Stimulated activated naive CD8-positive, alpha-beta T cell treated with anti-CD3 and anti-CD28 coated beads, Interleukin-15, Interleukin-2, amounts not matched to agents 100 ng/mL and 50 ng/mL, for 24 hours (primary cell): ENCODE measurements around the gene SSBP3.

Experiments
- H3K27ac Mint-ChIP-seq: one replicate; pipeline ENCODE4 v1.8.0; 2021; ENCODE audit warnings: mild to moderate bottlenecking, mixed read lengths
- H3K27me3 Mint-ChIP-seq: one replicate; pipeline ENCODE4 v1.8.0; 2021; ENCODE audit warnings: mixed read lengths
- H3K36me3 Mint-ChIP-seq: one replicate; pipeline ENCODE4 v1.8.0; 2021; ENCODE audit warnings: low read depth, mixed read lengths
- H3K4me1 Mint-ChIP-seq: one replicate; pipeline ENCODE4 v1.8.0; 2021; ENCODE audit warnings: low read depth, mixed read lengths
- H3K4me3 Mint-ChIP-seq: one replicate; pipeline ENCODE4 v1.8.0; 2021; ENCODE audit warnings: mild to moderate bottlenecking, mixed read lengths
- H3K9me3 Mint-ChIP-seq: one replicate; pipeline ENCODE4 v1.8.0; 2021; ENCODE audit warnings: mixed read lengths

SSBP3 gene

DNA sequence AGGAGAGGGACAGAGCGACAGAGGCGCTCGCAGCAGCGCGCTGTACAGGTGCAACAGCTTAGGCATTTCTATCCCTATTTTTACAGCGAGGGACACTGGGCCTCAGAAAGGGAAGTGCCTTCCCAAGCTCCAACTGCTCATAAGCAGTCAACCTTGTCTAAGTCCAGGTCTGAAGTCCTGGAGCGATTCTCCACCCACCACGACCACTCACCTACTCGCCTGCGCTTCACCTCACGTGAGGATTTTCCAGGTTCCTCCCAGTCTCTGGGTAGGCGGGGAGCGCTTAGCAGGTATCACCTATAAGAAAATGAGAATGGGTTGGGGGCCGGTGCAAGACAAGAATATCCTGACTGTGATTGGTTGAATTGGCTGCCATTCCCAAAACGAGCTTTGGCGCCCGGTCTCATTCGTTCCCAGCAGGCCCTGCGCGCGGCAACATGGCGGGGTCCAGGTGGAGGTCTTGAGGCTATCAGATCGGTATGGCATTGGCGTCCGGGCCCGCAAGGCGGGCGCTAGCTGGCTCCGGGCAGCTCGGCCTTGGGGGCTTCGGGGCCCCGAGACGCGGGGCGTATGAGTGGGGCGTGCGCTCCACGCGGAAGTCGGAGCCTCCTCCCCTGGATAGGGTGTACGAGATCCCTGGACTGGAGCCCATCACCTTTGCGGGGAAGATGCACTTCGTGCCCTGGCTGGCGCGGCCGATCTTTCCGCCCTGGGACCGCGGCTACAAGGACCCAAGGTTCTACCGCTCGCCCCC is 206.3 kb downstream of the SSBP3 start, which contains the start of the genes CYB5RL and MRPL37:
TSS of gene CYB5RL (minus strand) at position 266 of the 754 bp plus-strand sequence. CDS start 4,414 bp downstream, outside the sequence.
TSS of gene MRPL37 (plus strand) at position 403 of the 754 bp plus-strand sequence. CDS start at position 480, 77 bp downstream.
- Mint-ChIP-seq H3K4me3 (peak within 1 kb of the TSS; percentile 94), H3K36me3 (peaks cover 41% of the 10 kb centered on the region), H3K9me3 (no peaks in the 10 kb centered on the region), H3K27me3 (no peaks in the 10 kb centered on the region), H3K4me1 (peaks cover 33% of the 10 kb centered on the region), H3K27ac (peak within 1 kb of the TSS; percentile 87)

DNA sequence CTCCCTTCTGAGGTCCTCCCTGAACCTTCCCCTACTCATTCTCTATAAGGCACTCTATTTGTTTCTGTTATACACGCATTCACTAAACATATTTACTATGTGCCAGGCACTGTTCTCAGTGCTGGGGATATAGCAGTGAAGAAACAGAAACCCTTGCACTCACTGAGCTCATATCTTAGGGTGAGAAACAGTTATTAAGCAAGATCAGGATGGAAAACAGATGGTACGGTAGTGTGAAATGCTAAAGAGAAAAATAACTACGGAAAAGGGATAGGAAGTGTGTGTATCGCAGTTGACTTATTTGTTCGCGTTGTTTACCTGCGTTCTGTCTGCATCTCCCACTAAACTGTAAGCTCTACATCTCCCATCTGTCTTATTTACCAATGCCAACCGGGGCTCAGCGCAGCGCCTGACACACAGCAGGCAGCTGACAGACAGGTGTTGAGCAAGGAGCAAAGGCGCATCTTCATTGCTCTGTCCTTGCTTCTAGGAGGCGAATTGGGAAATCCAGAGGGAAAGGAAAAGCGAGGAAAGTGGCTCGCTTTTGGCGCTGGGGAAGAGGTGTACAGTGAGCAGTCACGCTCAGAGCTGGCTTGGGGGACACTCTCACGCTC is 206.9 kb downstream of the SSBP3 start:
- Mint-ChIP-seq H3K4me3 (peak overlapping the region; percentile 94), H3K27ac (peak overlapping the region; percentile 87), H3K36me3 (peaks cover 43% of the 10 kb centered on the region), H3K4me1 (peaks cover 33% of the 10 kb centered on the region), H3K9me3 (no peaks in the 10 kb centered on the region), H3K27me3 (no peaks in the 10 kb centered on the region)

DNA sequence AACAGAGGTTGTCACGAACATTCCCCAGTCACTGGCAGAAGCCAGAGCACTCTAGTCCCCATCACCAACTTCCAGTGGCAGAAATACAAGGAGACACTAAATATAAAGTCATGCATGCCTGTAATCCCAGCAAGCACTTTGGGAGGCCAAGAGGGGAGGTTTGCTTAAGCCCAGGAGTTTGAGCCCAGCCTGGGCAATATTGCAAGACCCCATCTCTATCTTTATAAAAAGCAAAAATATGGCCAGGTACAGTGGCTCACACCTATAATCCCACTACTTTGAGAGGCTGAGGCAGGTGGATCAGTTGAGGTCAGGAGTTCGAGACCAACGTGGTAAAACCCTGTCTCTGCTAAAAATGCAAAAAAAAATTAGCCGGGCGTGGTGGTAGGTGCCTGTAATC is 212.7 kb downstream of the SSBP3 start:
- Mint-ChIP-seq H3K27ac (no peak overlapping the region), H3K27me3 (no peaks in the 10 kb centered on the region), H3K4me3 (no peak overlapping the region), H3K36me3 (peaks cover 29% of the 10 kb centered on the region), H3K9me3 (no peaks in the 10 kb centered on the region), H3K4me1 (no peaks in the 10 kb centered on the region)

DNA sequence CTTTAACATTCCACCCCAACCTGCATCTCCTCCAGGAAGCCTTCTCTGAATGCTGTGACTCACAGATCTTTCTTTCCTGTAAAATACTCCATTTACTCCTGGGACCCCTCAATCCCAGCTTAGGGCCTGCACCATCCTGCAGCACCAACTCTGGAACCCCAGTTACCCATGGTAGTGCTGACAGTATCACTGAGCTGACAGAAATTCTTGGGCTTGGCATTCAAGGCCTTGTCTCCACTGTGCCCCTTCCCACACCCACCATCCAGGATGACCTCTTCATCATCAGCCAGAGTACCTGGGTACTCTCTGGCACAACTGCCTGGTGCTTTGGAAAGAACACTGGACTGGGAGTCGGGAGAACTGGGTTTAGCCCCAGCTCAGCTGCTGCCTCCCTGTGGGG is 214.7 kb downstream of the SSBP3 start:
- H3K36me3 Mint-ChIP-seq = peaks cover 44% of the 10 kb centered on the region
- no peak overlapping the region for H3K27ac Mint-ChIP-seq
- H3K4me1 Mint-ChIP-seq = no peaks in the 10 kb centered on the region
- H3K4me3 Mint-ChIP-seq = no peak overlapping the region
- no peaks in the 10 kb centered on the region for H3K9me3 Mint-ChIP-seq
- H3K27me3 Mint-ChIP-seq = no peaks in the 10 kb centered on the region

DNA sequence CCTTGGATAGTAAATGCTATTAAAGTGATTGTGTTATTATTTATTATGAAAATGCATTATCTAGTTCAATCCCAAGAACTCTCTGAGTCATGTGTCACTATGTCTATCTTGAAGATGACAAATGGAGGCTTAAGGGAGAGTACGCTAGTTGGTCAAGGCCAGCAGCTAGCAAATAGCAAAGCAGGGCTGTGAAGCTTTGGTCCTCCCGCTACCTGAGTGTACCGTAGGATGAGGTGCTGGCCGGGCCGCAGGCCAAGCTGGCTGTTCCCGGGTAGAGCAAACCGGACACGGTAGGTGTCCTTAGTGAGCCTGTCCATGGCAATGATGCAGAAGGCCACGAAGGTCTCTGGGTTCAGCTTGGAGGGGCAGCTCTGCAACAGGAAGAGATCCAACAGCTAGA is 215.7 kb downstream of the SSBP3 start:
- Mint-ChIP-seq H3K27ac (no peak overlapping the region), H3K4me3 (no peak overlapping the region), H3K27me3 (no peaks in the 10 kb centered on the region), H3K9me3 (no peaks in the 10 kb centered on the region), H3K4me1 (no peaks in the 10 kb centered on the region), H3K36me3 (peaks cover 48% of the 10 kb centered on the region)

DNA sequence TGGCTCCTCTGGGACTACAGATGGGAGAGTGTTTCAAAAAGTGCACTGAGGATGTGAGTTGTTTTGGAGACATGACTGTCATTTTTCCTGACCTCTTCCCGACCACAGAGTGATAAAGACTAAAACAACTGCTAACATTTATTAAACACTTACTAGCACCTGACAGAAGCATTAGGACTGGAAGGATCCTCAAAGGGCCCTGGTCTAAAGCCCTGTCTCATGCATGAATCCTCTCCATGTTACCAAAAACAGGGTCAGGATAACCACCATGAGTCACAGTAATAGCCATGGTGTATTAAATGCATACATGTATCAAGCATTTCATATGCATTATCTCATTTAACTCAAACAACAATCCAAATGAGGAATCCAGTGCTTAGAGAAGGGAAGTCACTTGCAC is 217.9 kb downstream of the SSBP3 start:
- Mint-ChIP-seq H3K4me3 (no peak overlapping the region), H3K4me1 (no peaks in the 10 kb centered on the region), H3K27ac (no peak overlapping the region), H3K27me3 (no peaks in the 10 kb centered on the region), H3K36me3 (peaks cover 40% of the 10 kb centered on the region), H3K9me3 (no peaks in the 10 kb centered on the region)

DNA sequence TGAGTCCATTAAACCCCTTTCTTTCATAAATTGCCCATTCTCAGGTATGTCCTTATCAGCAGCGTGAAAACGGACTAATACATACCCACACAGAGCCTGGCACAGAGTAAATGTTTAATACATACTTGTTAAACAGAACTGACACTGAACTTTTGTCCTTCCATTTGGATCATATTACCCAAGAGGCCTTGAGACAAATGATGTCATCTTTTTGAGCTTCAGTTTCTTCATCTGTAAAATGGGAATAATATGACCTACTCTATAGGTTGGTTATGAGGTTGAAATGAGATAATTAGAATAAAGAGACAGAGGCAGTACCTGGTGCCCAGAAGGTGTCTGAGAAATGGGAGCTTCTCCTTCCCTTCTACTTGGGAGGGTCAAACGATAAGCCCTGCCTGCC is 220.1 kb downstream of the SSBP3 start:
- Mint-ChIP-seq H3K36me3 (peaks cover 37% of the 10 kb centered on the region), H3K9me3 (no peaks in the 10 kb centered on the region), H3K27me3 (no peaks in the 10 kb centered on the region), H3K27ac (no peak overlapping the region), H3K4me3 (no peak overlapping the region), H3K4me1 (no peaks in the 10 kb centered on the region)

DNA sequence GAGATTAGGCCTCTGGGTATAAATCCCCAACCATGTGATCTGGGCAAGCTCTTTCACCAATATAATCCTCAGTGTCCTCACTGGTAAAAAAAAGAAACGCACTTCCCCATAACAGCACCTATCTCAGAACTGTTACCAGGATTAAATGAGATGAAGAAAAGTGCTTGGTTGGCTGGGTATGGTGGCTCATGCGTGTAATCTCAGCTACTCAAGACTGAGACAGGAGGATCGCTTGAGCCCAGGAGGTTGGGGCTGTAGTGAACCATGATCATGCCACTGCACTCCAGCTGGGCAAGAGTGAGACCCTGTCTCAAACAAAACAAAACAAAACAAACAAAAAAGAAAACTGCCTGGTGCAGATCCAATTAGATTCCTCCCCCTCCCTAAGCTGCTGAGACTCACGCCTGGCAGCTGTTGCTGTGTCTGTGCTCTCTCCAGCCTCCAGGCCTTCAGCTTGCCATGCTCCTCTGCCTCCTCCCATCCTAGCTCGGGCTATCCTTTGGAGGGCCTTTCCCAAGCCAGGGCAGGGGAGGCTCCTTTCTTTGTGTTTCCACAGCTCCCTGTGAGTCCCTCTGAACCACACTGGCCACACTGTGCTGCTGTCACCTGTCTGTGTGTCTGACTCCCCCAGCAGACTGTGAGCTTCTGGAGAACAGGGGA is 225.4 kb downstream of the SSBP3 start:
- Mint-ChIP-seq H3K9me3 (no peaks in the 10 kb centered on the region), H3K27me3 (no peaks in the 10 kb centered on the region), H3K36me3 (peaks cover 13% of the 10 kb centered on the region), H3K4me1 (no peaks in the 10 kb centered on the region), H3K27ac (no peak overlapping the region), H3K4me3 (no peak overlapping the region)

DNA sequence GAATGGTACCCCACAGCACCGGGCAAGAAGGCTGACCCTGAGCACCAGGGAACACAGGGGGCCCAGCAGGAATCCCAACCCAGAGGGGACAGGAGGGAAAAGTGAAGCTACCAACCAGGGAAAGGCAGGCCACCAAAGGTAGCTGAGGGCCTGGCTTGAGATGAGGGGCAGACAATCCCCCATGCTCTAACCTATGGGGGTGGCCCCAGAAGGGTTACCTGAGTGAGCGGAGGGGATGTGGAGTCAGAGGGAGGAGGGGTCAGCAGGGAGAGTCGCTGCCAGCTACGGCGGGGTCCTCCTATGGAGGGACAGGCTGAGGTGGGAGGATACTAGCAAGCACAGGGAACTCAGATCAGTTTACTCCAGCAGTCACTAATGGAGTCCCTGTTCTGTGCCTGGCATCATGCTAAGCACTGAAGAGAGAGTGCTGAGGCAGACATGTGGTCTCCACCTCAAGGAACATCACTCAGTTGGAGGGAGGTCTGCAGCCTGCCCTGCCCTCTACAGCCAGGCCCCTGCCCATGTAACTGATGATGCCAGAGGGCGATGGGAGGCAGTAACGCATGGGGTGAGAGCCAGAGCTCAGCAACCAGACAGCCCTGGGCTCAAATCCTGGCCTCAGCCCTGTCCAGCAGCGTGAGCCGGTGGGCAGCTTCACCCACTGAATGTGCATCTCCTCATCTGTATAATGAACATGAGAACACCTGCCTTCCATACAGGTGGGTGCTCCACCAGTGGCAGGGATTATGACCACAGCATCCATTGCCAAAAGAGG is 227.7 kb downstream of the SSBP3 start:
- H3K36me3 Mint-ChIP-seq = peaks cover 5% of the 10 kb centered on the region
- no peaks in the 10 kb centered on the region for H3K9me3 Mint-ChIP-seq
- H3K27ac Mint-ChIP-seq = no peak overlapping the region
- no peaks in the 10 kb centered on the region for H3K4me1 Mint-ChIP-seq
- no peak overlapping the region for H3K4me3 Mint-ChIP-seq
- no peaks in the 10 kb centered on the region for H3K27me3 Mint-ChIP-seq

DNA sequence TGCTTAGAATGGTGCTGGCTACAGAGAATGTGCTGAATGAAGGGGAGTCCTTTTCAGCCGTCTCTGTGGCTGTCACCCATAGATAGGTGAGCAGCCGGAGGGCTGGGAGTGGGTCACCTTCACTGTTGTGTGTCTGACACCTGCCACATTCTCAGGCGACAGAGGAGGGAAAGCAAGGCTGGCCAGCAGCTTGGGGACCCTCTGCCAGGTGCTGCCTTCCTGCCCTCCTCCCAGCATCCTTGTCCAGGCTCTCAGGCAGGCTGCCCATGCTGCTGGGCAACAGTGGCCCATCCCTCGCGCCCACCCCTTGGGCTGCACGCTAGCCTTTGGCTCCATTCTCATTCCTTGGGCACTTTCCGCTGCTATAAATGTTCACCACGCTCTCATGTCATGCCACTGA is 228.5 kb downstream of the SSBP3 start:
- no peaks in the 10 kb centered on the region for H3K36me3 Mint-ChIP-seq
- H3K27ac Mint-ChIP-seq = no peak overlapping the region
- no peak overlapping the region for H3K4me3 Mint-ChIP-seq
- no peaks in the 10 kb centered on the region for H3K4me1 Mint-ChIP-seq
- H3K9me3 Mint-ChIP-seq = no peaks in the 10 kb centered on the region
- H3K27me3 Mint-ChIP-seq = no peaks in the 10 kb centered on the region

DNA sequence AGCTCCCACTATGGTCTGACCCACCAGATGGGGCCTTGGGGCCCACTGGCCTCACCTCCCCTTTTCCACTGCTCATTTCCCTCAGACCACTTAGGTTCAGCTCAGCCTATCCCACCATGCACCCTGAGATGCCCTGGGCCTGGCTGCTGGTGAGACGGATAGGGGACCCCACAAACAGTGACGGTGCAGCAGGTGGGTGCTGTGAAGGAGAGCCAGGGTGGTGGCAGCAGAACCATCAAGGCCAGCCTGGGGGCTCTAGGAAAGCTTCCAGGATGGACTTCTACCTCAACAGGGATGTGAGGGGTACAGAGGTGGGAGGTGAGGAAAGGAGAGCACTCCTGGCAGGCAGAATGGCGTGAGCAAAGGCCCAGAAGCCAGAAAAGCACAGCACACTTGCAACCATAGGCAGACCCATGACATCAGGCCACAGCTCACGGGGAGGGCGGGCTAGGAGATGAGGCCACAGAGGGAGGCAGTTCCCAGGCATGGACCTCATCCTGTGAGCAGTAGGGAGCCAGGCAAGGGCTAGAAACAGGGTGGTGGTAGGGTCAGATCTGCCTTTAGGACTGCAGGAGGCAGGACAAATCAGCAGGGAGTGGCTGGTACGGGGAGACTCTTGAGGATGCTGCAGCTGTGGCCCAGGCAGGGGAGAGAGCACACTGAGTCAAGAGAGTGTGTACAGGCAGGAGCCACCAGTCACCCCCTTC is 229.4 kb downstream of the SSBP3 start:
- H3K27me3 Mint-ChIP-seq = no peaks in the 10 kb centered on the region

More for the DNA sequence above, 229.4 kb downstream of the SSBP3 start:
- no peaks in the 10 kb centered on the region for H3K36me3 Mint-ChIP-seq
- H3K9me3 Mint-ChIP-seq = no peaks in the 10 kb centered on the region
- no peaks in the 10 kb centered on the region for H3K4me1 Mint-ChIP-seq
- H3K27ac Mint-ChIP-seq = no peak overlapping the region
- H3K4me3 Mint-ChIP-seq = no peak overlapping the region
